Body of pancreas (tissue), 4 donors: ENCODE data around the gene PRLHR.

Source experiments
- CTCF ChIP-seq, 7 experiments: fragments of 450-650 bp in 4 of 7; fragments of 200-600 bp in 3 of 7; sonication (generic) in 3 of 7; IDR thresholded peaks; one replicate each; pipeline ENCODE4 v1.5.1; 2016 to 2019; ENCODE audit warnings: antibody characterized with exemption in 7 of 7
- POLR2A ChIP-seq, 3 donors: fragments of 450-650 bp; IDR thresholded peaks; one replicate each; pipeline ENCODE4 v1.6.1; 2016; ENCODE audit warnings: antibody characterized with exemption in 3 of 3, mild to moderate bottlenecking in 2 of 3

- TF ChIP-seq POLR2A (IDR thresholded peaks at IDR 0.05) (no peak), CTCF (IDR thresholded peaks at IDR 0.05) (peak; percentile 74 to 98 (median 88))
Observed at GRCh38 chr10:118568327-118568848, 27.1 kb downstream of the PRLHR start.
